ENCODE results near the gene MACROH2A2.
A peak's percentile ranks its signal among the peaks of the same experiment; 100 is the strongest.
"Not testable (repeated sequence)": the region's sequence is repeated elsewhere in the genome, so short reads cannot be mapped to it uniquely, and the experiment has no call there.

MACROH2A2 gene

GRCh38 chr10:70132098-70133029, 79.7 kb downstream of the MACROH2A2 start, which contains the start of gene AIFM2:
AIFM2 (minus strand) TSS chr10:70132825; CDS start chr10:70124084, 8,741 bp downstream.
- no peak for FAIRE-seq

DNA sequence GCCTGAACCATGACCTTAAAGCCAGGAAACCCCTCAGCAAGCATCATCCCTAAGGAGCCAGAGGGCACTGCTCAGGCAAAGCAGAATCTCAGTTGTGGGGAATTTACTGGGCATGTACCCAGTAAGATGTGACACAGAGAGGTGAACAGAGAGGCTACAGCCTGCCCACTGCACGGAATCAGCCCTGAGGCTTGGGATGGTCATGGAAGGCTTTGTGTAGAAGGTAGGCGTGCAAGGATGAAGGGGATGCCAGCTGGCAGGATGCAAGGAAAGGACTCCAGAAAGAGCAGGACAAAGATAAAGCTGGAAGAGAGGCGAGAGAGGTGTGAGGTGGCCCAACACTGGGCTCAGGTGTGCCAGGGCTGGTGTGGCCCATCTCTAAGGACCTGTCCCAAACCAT, 82.4 kb downstream of the MACROH2A2 start:
- FAIRE-seq = no peak

GRCh38 chr10:70135684-70136083, 83.0 kb downstream of the MACROH2A2 start:
- no peak for FAIRE-seq

DNA sequence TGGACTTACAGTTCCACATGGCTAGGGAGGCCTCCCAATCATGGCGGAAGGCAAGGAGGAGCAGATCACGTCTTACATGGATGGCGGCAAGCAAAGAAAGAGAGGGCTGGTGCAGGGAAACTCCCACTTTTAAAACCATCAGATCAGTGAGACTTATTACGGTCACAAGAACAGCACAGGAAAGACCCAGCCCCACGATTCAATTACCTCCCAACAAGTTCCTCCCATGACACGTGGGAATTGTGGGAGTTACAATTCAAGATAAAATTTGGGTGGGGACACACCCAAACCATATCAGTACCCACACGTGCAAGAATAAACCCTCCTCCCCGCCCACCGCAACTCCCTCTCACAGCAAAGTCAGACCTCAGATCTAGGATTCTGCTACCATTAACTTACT, 84.5 kb downstream of the MACROH2A2 start:
- no peak for FAIRE-seq

DNA sequence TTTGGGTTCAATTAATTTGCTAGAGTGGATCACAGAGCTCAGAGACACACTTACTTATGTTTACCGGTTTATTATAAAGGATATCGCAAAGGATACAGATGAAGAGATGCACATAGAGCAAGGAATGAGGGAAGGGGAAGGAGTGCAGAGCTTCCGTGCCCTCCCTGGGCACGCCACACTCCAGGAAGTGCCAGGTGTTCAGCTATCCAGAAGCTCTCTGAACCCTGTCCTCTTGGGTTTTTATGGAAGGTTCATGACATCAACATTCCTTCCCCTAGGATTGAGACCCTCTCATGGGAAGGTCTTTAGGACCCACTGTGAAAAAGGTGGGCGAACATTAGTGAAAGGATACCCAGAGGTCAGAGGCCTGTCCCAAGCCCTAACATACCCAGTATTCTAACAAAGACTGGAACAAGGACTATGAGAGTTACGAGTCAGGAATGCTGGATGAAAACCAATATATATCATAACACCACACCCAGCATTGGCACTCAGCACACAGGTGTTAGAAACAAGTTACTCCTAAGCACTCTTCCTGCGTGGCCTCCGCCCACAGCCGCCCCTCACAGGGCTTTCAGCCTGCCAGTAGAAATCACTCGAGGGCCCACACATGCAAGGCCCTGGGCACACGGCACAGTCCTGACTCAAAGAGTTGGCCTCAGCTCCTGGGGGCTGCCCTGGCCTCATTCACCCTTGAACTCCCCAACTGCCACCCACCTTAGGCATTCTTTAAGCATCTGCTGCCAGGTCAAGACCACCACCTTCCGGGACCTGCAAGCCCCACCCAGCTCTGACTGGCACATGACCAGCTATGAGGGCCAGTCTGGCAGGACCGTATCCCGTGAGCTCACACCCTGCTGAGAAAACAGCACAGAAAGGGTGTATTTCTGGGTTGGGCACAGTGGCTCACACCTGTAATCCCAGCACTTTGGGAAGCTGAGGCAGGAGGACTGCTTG, 85.6 kb downstream of the MACROH2A2 start:
- FAIRE-seq = no peak

- no peak for FAIRE-seq
These were observed 86.7 kb downstream of the MACROH2A2 start for GRCh38 chr10:70139151-70139996.

DNA sequence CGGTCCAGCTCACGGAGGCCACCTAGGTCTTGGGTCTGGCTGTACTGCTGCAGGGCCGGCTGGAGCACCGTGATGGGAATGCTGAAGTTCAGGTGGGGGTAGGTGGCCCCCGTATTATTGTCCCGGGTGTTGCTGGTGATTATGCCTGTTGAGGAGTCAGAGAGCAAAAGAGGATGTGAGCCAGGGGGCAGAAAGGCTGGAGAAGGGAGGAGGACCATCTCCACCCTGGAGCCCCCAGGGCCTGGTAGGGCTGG, 87.3 kb downstream of the MACROH2A2 start:
- FAIRE-seq = no peak

DNA sequence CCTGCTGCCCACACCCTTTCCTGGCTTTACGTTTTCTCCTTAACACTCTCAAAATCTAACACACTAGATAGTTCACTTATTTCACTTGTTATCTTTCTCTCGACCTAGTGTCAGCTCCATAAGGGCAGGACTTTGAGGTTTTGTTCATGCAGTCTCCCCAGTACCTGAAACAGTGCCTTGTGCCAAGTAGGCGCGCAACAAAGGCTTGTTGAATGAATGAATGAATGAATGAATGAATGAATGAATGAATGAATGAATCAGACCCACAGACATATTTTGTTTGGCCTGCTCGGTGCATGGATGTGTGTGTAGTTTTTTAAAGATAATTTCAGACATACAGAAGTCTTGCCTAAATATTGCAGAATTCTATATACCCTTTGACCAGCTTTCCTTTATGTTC, 87.7 kb downstream of the MACROH2A2 start:
- FAIRE-seq = no peak

GRCh38 chr10:70142555-70142954, 89.9 kb downstream of the MACROH2A2 start:
- no peak for FAIRE-seq

GRCh38 chr10:70144372-70145110, 91.9 kb downstream of the MACROH2A2 start:
- no peak for FAIRE-seq

DNA sequence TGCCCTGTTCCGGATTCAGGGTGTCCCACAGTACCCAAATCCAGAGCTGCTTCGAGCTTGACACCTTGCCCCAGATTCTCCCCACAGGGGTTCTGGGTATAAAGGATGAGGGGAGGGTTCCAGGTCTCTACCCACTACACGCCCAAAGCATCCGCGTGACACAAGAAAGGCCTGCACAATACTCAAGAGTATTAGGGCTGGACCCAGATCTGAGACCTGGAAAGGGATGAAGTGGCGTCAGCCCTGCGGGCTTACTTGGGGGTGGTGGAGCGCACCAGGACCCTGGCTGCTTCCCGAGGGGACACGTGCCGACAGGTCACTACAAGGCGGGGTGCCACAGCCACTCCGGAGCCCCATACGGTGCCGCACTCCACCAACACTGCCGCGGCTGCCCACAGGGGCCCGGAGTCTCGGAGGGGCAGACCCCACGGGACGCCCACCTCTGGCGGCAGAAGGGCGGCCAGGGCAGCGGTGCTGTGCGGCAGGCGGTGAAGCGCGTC, 92.6 kb downstream of the MACROH2A2 start:
- FAIRE-seq = no peak

DNA sequence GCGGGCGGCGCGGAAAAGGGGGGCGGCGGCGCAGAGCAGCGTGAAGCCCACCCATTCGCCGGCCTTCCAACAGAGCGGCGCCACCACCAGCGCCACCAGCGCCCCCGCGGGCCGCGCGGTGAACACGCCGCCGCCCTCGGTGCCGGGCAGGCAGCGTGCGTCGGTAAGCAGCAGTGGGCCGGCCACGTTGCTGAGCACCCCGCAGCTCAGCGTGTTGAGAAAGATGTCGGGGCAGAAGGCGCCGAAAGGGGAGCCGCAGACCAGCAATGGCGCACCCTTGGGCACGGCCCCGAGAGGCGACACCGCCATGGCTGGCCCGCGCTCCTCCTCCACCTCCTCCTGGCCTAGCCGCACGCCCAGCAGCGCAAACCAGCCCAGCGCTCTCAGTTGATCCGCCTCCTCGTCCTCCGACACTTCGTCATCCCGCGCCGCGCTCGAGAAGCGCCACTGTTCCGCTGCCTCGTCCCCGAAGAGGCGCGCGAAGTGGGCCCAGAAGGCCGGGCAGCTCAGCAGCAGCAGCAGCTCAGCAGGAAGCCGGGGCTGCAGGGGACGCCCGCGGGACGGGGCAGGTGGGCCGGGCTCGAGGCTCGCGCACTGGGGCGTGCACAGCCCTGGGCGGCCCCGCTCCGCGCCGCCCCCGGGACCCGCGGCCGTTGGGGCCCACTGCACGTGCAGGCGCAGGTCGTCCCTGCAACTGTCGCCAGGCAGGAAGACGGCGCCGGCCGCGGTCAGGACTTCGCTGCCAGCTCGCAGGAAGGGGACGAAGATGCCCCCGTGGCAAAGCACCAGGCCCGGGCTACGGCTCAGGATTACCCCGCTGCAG, 93.2 kb downstream of the MACROH2A2 start:
- no peak for FAIRE-seq

DNA sequence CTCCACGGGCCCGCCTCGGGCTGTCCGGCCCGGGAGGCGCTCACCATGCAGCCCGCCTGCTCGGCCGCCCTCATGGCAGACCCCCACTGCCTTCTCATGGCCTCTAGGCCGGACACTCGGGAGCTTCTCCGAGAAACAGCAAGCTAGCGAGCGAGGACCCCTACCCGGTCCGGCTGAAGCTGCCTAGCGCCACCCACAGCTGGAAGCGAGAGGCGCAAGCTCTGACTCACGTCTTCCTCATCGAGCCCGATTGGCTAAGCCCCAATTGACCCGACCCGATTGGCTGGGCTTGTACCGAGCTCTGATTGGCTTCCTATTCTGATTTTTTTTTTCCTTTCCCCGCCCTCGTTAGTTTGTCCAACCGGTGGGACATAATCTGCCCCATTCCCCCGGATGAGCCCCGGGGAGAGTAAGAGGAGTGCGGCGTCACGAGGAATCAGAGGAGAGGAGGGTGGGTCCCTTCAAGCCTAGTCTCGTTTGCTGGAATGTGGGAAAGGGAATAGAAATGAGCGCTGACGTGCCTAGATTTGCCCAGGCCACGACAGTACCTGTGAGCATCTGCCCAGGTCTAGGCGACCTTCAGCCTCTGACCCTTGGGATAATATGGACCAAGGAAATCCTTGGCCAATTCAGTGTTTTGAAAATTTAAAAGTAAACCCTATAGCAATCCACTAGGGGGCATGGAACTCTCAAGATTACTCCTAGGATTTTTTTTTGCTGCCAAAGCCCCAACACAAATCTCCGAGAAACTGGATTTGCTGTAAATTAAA, 94.0 kb downstream of the MACROH2A2 start, which contains the start of gene TYSND1:
TYSND1 (minus strand) TSS at position 212 of the 770 bp plus-strand sequence; CDS start at position 98, 114 bp downstream.
- FAIRE-seq = peak; percentile 99

DNA sequence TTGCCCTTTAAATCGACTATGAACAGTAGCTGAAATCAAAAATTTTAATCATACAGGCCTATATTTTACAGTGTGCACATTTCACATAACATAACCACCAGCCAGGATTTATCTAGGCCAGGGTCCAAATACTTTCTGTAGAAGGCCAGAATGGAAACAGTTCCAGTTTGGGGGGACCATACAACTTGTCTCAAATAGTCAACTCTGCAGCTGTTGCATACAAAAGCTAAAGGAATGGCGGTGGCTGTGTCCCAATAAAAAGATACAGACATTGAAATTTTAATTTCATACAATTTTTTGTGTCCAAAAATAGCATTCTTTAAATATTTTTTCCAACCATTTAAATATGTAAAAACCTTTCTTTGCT, 94.6 kb downstream of the MACROH2A2 start:
- FAIRE-seq = no peak

DNA sequence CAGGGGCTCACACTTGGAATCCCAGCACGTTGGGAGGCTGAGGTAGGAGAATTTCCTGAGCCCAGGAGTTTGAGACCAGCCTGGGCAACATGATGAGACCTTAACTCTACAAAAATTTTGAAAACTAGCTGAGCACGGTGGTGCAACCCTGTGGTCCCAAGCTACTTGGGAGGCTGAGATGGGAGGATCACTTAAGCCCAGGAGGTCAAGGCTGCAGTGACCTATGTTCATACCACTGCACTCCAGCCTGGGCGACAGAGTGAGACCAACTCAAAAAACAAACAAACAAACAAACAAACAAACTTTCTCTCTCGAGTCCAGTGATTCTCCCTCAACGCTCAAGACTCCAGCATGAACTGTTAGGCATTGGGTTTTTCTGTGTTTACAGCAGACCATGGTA, 95.9 kb downstream of the MACROH2A2 start:
- no peak for FAIRE-seq

- no peak for FAIRE-seq
These were observed 102.7 kb downstream of the MACROH2A2 start for GRCh38 chr10:70155255-70155838.

DNA sequence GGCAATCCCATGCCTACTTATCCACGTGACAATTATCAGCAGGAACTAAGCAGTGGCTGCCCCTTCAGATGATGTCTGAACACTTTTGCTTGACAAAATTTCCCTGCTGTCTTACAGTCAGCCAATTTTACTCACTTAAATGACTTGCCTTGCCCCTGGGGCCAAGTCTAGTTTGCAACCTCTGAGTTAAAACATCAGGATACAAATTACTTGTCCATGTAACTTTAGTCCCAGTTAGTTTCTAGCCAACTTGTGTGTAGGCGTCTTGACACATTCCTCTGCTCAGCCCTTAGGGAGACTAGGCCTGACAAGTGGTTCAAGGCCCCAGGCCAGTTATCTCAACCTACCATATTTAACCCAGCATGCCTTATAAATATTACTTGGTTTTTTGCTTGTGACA, 105.5 kb downstream of the MACROH2A2 start:
- no peak for FAIRE-seq

DNA sequence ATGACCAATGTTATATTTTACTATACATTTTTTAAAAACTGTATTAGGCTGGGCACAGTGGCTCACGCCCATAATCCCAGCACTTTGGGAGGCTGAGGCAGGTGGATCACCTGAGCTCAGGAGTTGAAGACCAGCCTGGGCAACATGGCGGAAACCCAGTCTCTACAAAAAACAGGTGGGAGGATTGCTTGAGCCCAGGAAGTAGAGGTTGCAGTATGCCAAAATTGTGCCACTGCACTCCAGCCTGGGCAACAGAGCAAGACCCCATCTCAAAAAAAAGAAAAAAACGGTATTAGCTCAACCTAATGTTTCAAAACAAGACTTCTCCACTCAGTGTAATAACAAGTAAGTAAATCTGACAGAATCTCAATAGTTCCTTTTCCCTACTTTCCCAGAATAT, 106.7 kb downstream of the MACROH2A2 start:
- not testable (repeated sequence) for FAIRE-seq

DNA sequence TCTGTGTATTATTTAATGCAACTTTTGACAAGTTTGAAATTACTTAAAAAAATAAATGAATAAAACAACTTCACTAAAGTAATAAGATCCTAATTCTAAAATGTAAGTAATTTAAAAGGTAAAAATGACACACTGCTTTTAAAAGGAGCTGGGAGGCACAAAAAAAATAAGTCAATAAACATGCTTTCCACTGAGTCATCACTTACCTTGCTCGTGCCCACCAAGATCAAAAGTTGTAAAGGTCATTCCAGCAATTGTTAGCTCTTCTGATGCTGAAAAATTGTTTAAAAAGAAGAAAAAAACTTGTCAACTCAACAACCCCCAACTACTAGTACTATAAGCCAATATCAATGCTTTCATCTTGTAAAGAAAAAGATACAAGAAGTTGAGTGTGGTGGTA, 108.2 kb downstream of the MACROH2A2 start:
- no peak for FAIRE-seq

Data from A204.1 (cell line).